Astrocyte (in vitro differentiated cells and primary cell): Measurements from ENCODE around the gene PLPPR2. TPM values are rescaled to one million over a fixed set of nuclear protein-coding genes. Genes with fewer than 3 reads are reported as not detected.
A peak's percentile ranks its signal among the peaks of the same experiment; 100 is the strongest.
"Not testable (repeated sequence)": the region's sequence is repeated elsewhere in the genome, so short reads cannot be mapped to it uniquely, and the experiment has no call there.

Experiments used
- DNase-seq: peaks from one replicate; pipeline ENCODE4 v3.0.0-alpha.2; 2010; ENCODE audit warnings: low read depth
- FAIRE-seq: peaks from 2 replicates; lab custom pipeline; 2011; peaks lifted over from hg19 to GRCh38; lab: Jason Lieb, UNC
- H2AFZ ChIP-seq: 2 replicates; pipeline ENCODE4 v1.6.0; 2012; ENCODE audit warnings: low read depth, low read length, inconsistent platforms
- H3K27ac ChIP-seq: 2 replicates; pipeline ENCODE4 v1.5.1; 2011; ENCODE audit warnings: low read depth, low read length, inconsistent platforms
- H3K27me3 ChIP-seq: 2 replicates; pipeline ENCODE4 v1.6.0; 2011; ENCODE audit warnings: low read length, inconsistent platforms; ENCODE audit not compliant: insufficient read depth
- H3K36me3 ChIP-seq: 2 replicates; pipeline ENCODE4 v1.5.1; 2011; ENCODE audit warnings: low read length, inconsistent platforms; ENCODE audit not compliant: insufficient read depth
- H3K4me1 ChIP-seq: 2 replicates; pipeline ENCODE4 v1.5.1; 2011; ENCODE audit warnings: low read length, inconsistent platforms; ENCODE audit not compliant: insufficient read depth
- H3K4me2 ChIP-seq: 2 replicates; pipeline ENCODE4 v1.6.0; 2012; ENCODE audit warnings: low read length, inconsistent platforms
- H3K4me3 ChIP-seq: 2 replicates; pipeline ENCODE4 v1.5.1; 2011; ENCODE audit warnings: low read depth, mild to moderate bottlenecking, low read length, inconsistent platforms; ENCODE audit not compliant: insufficient read depth
- H3K79me2 ChIP-seq: 2 replicates; pipeline ENCODE4 v1.6.0; 2012; ENCODE audit warnings: mild to moderate bottlenecking, low read length, inconsistent platforms; ENCODE audit not compliant: insufficient read depth
- H3K9ac ChIP-seq: 2 replicates; pipeline ENCODE4 v1.6.0; 2012; ENCODE audit warnings: mild to moderate bottlenecking, low read length, inconsistent platforms
- H3K9me3 ChIP-seq: 2 replicates; pipeline ENCODE4 v1.5.1; 2012; ENCODE audit warnings: low read depth, mild to moderate bottlenecking, low read length, inconsistent platforms; ENCODE audit not compliant: insufficient read depth
- H4K20me1 ChIP-seq: 2 replicates; pipeline ENCODE4 v1.6.0; 2012; ENCODE audit warnings: low read length, inconsistent platforms; ENCODE audit not compliant: insufficient read depth
- H3K27ac Mint-ChIP-seq: one replicate; pipeline ENCODE4 v1.8.0; 2021; ENCODE audit warnings: mild to moderate bottlenecking, mixed read lengths; ENCODE audit not compliant: unreplicated experiment
- H3K27me3 Mint-ChIP-seq: one replicate; pipeline ENCODE4 v1.8.0; 2021; ENCODE audit warnings: low read depth, mixed read lengths; ENCODE audit not compliant: unreplicated experiment
- H3K36me3 Mint-ChIP-seq: one replicate; pipeline ENCODE4 v1.8.0; 2021; ENCODE audit warnings: low read depth, mixed read lengths; ENCODE audit not compliant: unreplicated experiment
- H3K4me1 Mint-ChIP-seq: one replicate; pipeline ENCODE4 v1.8.0; 2021; ENCODE audit warnings: low read depth, mixed read lengths; ENCODE audit not compliant: unreplicated experiment
- H3K4me3 Mint-ChIP-seq: one replicate; pipeline ENCODE4 v1.8.0; 2021; ENCODE audit warnings: mild to moderate bottlenecking, moderate library complexity, mixed read lengths; ENCODE audit not compliant: unreplicated experiment
- H3K9me3 Mint-ChIP-seq: one replicate; pipeline ENCODE4 v1.8.0; 2021; ENCODE audit warnings: mild to moderate bottlenecking, mixed read lengths; ENCODE audit not compliant: unreplicated experiment
- CTCF ChIP-seq: IDR thresholded peaks from 2 replicates; pipeline ENCODE4 v1.5.1; 2011; ENCODE audit warnings: low read depth, mild to moderate bottlenecking, inconsistent platforms, low read length, moderate library complexity; ENCODE audit not compliant: insufficient read depth
- EZH2 ChIP-seq: IDR thresholded peaks from 2 replicates; pipeline ENCODE4 v1.6.1; 2012; ENCODE audit warnings: mild to moderate bottlenecking, low read length, inconsistent platforms; ENCODE audit not compliant: insufficient read depth
- total RNA-seq: library from RNA; stranded (reverse); gene quantifications from 2 replicates; pipeline ENCODE4 v1.2.1, GENCODE V29; 2021

PLPPR2 gene
- total RNA-seq, 1 donor from 2014 or later = 37.8 TPM

DNA sequence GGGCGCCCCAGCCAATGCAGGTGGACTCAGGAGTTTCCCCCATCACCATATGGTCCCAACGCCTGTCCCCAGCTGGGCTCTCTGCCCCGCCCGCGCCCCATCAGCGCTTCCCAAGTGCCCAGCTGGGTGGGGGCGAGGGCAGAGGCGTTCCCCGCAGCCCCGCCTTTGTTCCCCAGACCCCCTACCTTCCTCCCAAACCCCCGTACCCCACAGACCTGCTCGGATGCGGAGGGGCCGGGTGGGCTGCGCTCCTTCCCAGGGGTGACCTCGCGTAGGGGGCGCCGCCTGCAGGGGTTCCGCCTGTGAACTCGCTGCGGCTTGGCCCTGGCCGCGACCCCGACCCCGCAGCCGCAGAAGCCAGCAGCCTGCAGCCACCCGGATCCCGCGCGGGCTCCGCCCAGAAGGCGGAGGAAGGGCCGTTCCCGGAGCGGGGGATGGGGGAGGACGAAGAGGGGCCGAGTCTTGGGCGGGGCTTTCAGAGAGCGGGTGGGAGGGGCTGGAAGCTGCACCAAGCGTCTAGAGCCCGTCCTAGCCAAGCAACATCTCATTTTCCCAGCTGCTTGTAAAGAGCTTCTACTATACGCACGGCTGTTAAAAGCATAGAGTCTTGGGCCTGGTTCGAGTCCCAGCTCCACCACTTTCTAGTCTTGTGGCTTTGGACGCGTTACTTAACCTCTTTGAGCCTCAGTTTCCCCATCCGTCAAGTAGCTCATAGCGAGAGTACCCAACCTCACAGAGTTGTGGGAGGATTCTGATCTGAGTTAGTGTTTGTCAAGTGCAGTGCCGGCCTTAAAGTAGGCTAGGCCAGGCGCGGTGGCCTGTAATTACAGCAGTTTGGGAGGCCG, 15.8 kb upstream of the PLPPR2 start, which contains the start of gene RAB3D:
TSS of gene RAB3D (minus strand) at position 404 of the 845 bp plus-strand sequence. CDS start 2,258 bp downstream, outside the sequence.
- Histone ChIP-seq H3K79me2 (no peaks in the 10 kb centered on the region), H3K9me3 (no peaks in the 10 kb centered on the region), H3K9ac (peak within 1 kb of the TSS; percentile 13), H3K36me3 (no peaks in the 10 kb centered on the region), H3K4me3 (peak within 1 kb of the TSS; percentile 32), H3K27me3 (no peaks in the 10 kb centered on the region), H3K27ac (no peak within 1 kb of the TSS), H3K4me1 (peaks cover 10% of the 10 kb centered on the region), H4K20me1 (peaks cover 8% of the 10 kb centered on the region), H2AFZ (peak within 1 kb of the TSS; percentile 58), H3K4me2 (peak within 1 kb of the TSS; percentile 74)
- H3K4me1 Mint-ChIP-seq = peaks cover 8% of the 10 kb centered on the region
- no peaks in the 10 kb centered on the region for H3K27me3 Mint-ChIP-seq
- H3K27ac Mint-ChIP-seq = peak within 1 kb of the TSS; percentile 62
- peaks cover 12% of the 10 kb centered on the region for H3K36me3 Mint-ChIP-seq
- H3K9me3 Mint-ChIP-seq = peaks cover 4% of the 10 kb centered on the region
- peak; percentile 59 for DNase-seq
- H3K4me3 Mint-ChIP-seq = peak within 1 kb of the TSS; percentile 81
- no peak for FAIRE-seq
- no peak for TF ChIP-seq CTCF
- TF ChIP-seq EZH2 = no peak

- not testable (repeated sequence) for H3K9me3 ChIP-seq, H3K9ac ChIP-seq, H4K20me1 ChIP-seq, H3K36me3 Mint-ChIP-seq, H3K79me2 ChIP-seq, H3K4me1 Mint-ChIP-seq, H3K27me3 Mint-ChIP-seq, DNase-seq, H3K27me3 ChIP-seq, H3K4me3 ChIP-seq, H3K9me3 Mint-ChIP-seq, H3K27ac ChIP-seq, H3K36me3 ChIP-seq, H2AFZ ChIP-seq, FAIRE-seq
- Mint-ChIP-seq H3K27ac (peak overlapping the region; percentile 62), H3K4me3 (peak overlapping the region; percentile 81)
- H3K4me2 ChIP-seq = peak overlapping the region; percentile 74
- H3K4me1 ChIP-seq = peaks cover 13% of the 10 kb centered on the region
Observed at GRCh38 chr19:11340099-11340467, 15.1 kb upstream of the PLPPR2 start.

DNA sequence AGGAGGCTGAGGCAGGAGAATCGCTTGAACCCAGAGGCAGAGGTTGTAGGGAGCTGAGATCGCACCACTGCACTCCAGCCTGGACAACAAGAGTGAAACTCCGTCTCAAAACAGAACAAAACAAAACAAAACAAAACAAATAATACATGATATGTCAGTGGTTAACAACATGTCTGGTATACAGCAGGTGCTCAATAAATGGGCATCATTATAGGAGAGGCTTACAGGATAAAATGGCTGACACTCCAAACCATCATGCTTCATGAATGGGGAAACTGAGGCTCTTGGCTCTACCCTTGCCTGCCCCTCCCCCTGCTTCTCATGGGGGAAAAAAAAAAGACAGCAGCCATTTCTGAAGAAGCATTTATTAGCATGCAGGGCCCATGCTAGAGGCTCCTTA, 12.8 kb upstream of the PLPPR2 start:
- TF ChIP-seq CTCF (no peak), EZH2 (no peak)
- Histone ChIP-seq H3K4me3 (no peak overlapping the region), H3K36me3 (no peaks in the 10 kb centered on the region), H3K27me3 (no peaks in the 10 kb centered on the region), H3K4me2 (no peak overlapping the region), H2AFZ (no peak overlapping the region), H3K4me1 (peaks cover 22% of the 10 kb centered on the region), H3K9ac (no peak overlapping the region), H3K27ac (no peak overlapping the region), H4K20me1 (peaks cover 8% of the 10 kb centered on the region), H3K9me3 (no peaks in the 10 kb centered on the region), H3K79me2 (peaks cover 2% of the 10 kb centered on the region)
- no peak overlapping the region for H3K27ac Mint-ChIP-seq
- peaks cover 13% of the 10 kb centered on the region for H3K4me1 Mint-ChIP-seq
- H3K36me3 Mint-ChIP-seq = peaks cover 2% of the 10 kb centered on the region
- H3K9me3 Mint-ChIP-seq = no peaks in the 10 kb centered on the region
- FAIRE-seq (no peak), DNase-seq (no peak)
- no peaks in the 10 kb centered on the region for H3K27me3 Mint-ChIP-seq
- H3K4me3 Mint-ChIP-seq = no peak overlapping the region
